Ovary (tissue), 9 donors: ENCODE data around the gene RHBDF1. TPM values are rescaled to one million over a fixed set of nuclear protein-coding genes. Genes with fewer than 3 reads are reported as not detected.
"Not testable (repeated sequence)": the region's sequence is repeated elsewhere in the genome, so short reads cannot be mapped to it uniquely, and the experiment has no call there.

ENCODE experiments used
- DNase-seq, 5 donors: peaks; one replicate each; pipeline ENCODE4 v3.0.0-alpha.2; 2019 to 2020
- H3K27ac ChIP-seq, 2 donors: fragments of 200-600 bp; one replicate each; pipeline versions ENCODE4 v1.5.1 to v1.8.0; 2019 to 2022
- H3K27me3 ChIP-seq: fragments of 200-600 bp; one replicate; pipeline ENCODE4 v1.8.0; 2022
- H3K36me3 ChIP-seq: fragments of 200-600 bp; sonication (generic); one replicate; pipeline ENCODE4 v1.5.1; 2019
- H3K4me1 ChIP-seq: one replicate; pipeline ENCODE4 v1.8.1; 2013; ENCODE audit warnings: mild to moderate bottlenecking, moderate library complexity; ENCODE audit not compliant: insufficient read depth
- H3K4me3 ChIP-seq: fragments of 200-600 bp; sonication (generic); one replicate; pipeline ENCODE4 v1.5.1; 2017
- H3K9me3 ChIP-seq, 2 donors: fragments of 200-600 bp in 1 of 2; sonication (generic) in 1 of 2; one replicate each; pipeline versions ENCODE4 v1.5.1 to v1.8.1; 2013 to 2019; ENCODE audit warnings: mild to moderate bottlenecking in 1 of 2, moderate library complexity in 1 of 2
- CTCF ChIP-seq, 3 donors: fragments of 450-650 bp in 2 of 3; fragments of 200-600 bp in 1 of 3; IDR thresholded peaks; one replicate each; pipeline versions ENCODE4 v1.5.1 to v1.8.0; 2016 to 2022; ENCODE audit warnings: antibody characterized with exemption in 3 of 3, mild to moderate bottlenecking in 1 of 3
- EP300 ChIP-seq: sonication (generic); formaldehyde crosslinking; IDR thresholded peaks from one replicate; pipeline ENCODE4 v1.6.1; 2017; ENCODE audit warnings: antibody characterized with exemption
- POLR2A ChIP-seq: fragments of 450-650 bp; IDR thresholded peaks from one replicate; pipeline ENCODE4 v1.6.1; 2017; ENCODE audit warnings: antibody characterized with exemption, mild to moderate bottlenecking, moderate library complexity
- WGBS, 3 donors: extraction: QIAGEN DNeasy Blood & Tissue Kit in 1 of 3; methylation state at CpG; one replicate each; pipeline versions ENCODE4 v1.1.5 to v1.1.7; 2013 to 2017; 5-methylcytosine and 5-hydroxymethylcytosine counted together
- intact Hi-C, 4 donors: fragments of 100-400 bp; cut with DNase I; formaldehyde crosslinking; loops; one replicate each; pipeline versions ENCODE4 v1.11.0 to v1.15.1; 2022 to 2023
- microRNA-seq, 3 donors: library from miRNA; unstranded; fragments of <30 nt; microRNA quantifications; one replicate each; pipeline versions ENCODE4 to v1.2.0, GENCODE V29; 2019 to 2020
- polyA plus RNA-seq, 2 donors: library from polyadenylated mRNA; stranded (reverse); fragments of 200-250 nt in 1 of 2; fragments of 350-450 nt in 1 of 2; fragmentation: Illumina TruSeq in 1 of 2; extraction: RNeasy Lipid Tissue Mini Kit (QIAGEN cat#74804) in 1 of 2; gene quantifications; one replicate each; pipeline ENCODE4 v1.2.3, GENCODE V29; 2013 to 2014
- small RNA-seq: library from RNA; depleted of rRNA; stranded (forward); fragments of <200 nt; gene quantifications from one replicate; pipeline ENCODE3, GENCODE V24; 2016
- total RNA-seq, 7 donors: library from RNA; depleted of rRNA in 2 of 7; stranded (reverse); fragments of >200 nt in 2 of 7; fragmentation: NEBNext Ultra II Directional in 3 of 7; extraction: Animal tissue kit (Norgen Biotek cat#: 25700) in 3 of 7; gene quantifications; one replicate each; pipeline versions ENCODE4 v1.1.0 to v1.2.4, GENCODE V29; 2016 to 2023
- donor health status: DM: no; HTN: no; CAD: no; lungs with moderate emphysema.
- donor health status: DM: no; HTN: no; CAD: no.
- donor health status: Bipolar disorder and iron deficiency.
- donor health status: DM: yes; HTN: yes; CAD: no.
- donor health status: DM: no; HTN: no; CAD: no.
- donor health status: DM: yes; HTN: yes; CAD: no.

RHBDF1 gene
- total and polyA plus RNA-seq, 9 donors: 10.9 to 76.0 (median 49.2) TPM

GRCh38 chr16:24151-24550 is 48.3 kb downstream of the RHBDF1 start:
- H3K4me1 ChIP-seq, H3K27ac ChIP-seq, intact Hi-C loops, DNase-seq, H3K36me3 ChIP-seq, H3K9me3 ChIP-seq, H3K27me3 ChIP-seq, H3K4me3 ChIP-seq: not testable (repeated sequence)
- 93 to 95% (median 93%) methylated on average over 11 to 19 of the region's 22 CpGs for WGBS, 3 donors

GRCh38 chr16:20886-21285 is 51.5 kb downstream of the RHBDF1 start:
- H3K4me1 ChIP-seq, DNase-seq, intact Hi-C loops, H3K9me3 ChIP-seq, H3K27ac ChIP-seq, H3K27me3 ChIP-seq, H3K36me3 ChIP-seq, H3K4me3 ChIP-seq: not testable (repeated sequence)
- WGBS, 3 donors: 70 to 85% (median 76%) methylated on average over 12 of the region's 12 CpGs

GRCh38 chr16:17062-17765 is 55.2 kb downstream of the RHBDF1 start:
- 91 to 96% (median 92%) methylated on average over 16 to 19 of the region's 20 CpGs for WGBS, 3 donors
- DNase-seq, H3K36me3 ChIP-seq, H3K9me3 ChIP-seq, intact Hi-C loops, H3K4me3 ChIP-seq, H3K4me1 ChIP-seq, H3K27me3 ChIP-seq, H3K27ac ChIP-seq: not testable (repeated sequence)

GRCh38 chr16:10772-11171 is 61.7 kb downstream of the RHBDF1 start:
- H3K27ac ChIP-seq, H3K4me3 ChIP-seq, intact Hi-C loops, H3K4me1 ChIP-seq, H3K9me3 ChIP-seq, H3K27me3 ChIP-seq, H3K36me3 ChIP-seq: not testable (repeated sequence)
- 26 to 27% (median 26%) methylated on average over 10 of the region's 27 CpGs for WGBS, 3 donors
- peak; percentile 87 to 97 (median 95) for DNase-seq

- 64 to 75% (median 73%) methylated on average over 47 to 48 of the region's 48 CpGs for WGBS, 3 donors
- intact Hi-C loops: no loop called here
- no peaks in the 10 kb centered on the region for H3K27me3 ChIP-seq
- no peak overlapping the region for H3K27ac ChIP-seq
- no peaks in the 10 kb centered on the region for H3K9me3 ChIP-seq
- H3K4me3 ChIP-seq: no peak overlapping the region
- TF ChIP-seq CTCF (IDR thresholded peaks at IDR 0.05) (no peak), EP300 (no peak), POLR2A (no peak)
- H3K36me3 ChIP-seq: no peaks in the 10 kb centered on the region
- peak in 3 of 5 donors; percentile 44 to 60 (median 56) for DNase-seq
- H3K4me1 ChIP-seq: no peaks in the 10 kb centered on the region
Observed at GRCh38 chr16:9903-10665, 62.3 kb downstream of the RHBDF1 start.

Small RNAs within 50 kb of the gene (microRNA-seq; reads per million reads assigned to microRNA genes)
- gene MIR6859-4: 0 reads per million in 3 donors

Small RNAs within 50 kb of the gene (small RNA-seq; reads per million reads assigned to genes)
- gene MIR6859-4: not detected
- gene Z69720.2: not detected

Other genes starting within 250 kb of the RHBDF1 start
- gene POLR3K, start 19.0 kb downstream of the RHBDF1 start, total RNA-seq: 10 to 100 TPM in 3 of 7 donors, 1 to 10 TPM in 4; 3.7 to 11.0 (median 9.9) TPM
- gene POLR3K, start 19.0 kb downstream of the RHBDF1 start, polyA plus RNA-seq: 10 to 100 TPM in 1 of 2 donors, 1 to 10 TPM in 1; 9.4 to 11.9 TPM
- gene SNRNP25, start 18.8 kb downstream of the RHBDF1 start, total RNA-seq: 10 to 100 TPM; 12.8 to 27.8 (median 23.7) TPM
- 10 to 100 TPM; 26.9 to 35.7 TPM for gene SNRNP25, start 18.8 kb downstream of the RHBDF1 start, polyA plus RNA-seq
- 10 to 100 TPM; 42.5 to 90.9 (median 48.4) TPM for gene MPG, start 5.6 kb upstream of the RHBDF1 start, total RNA-seq
- gene MPG, start 5.6 kb upstream of the RHBDF1 start, polyA plus RNA-seq: 10 to 100 TPM in 1 of 2 donors, under 1 TPM in 1; 0.60 to 68.4 TPM
- gene NPRL3, start 66.0 kb upstream of the RHBDF1 start, total RNA-seq: 10 to 100 TPM; 22.2 to 49.0 (median 38.7) TPM
- 10 to 100 TPM; 16.2 to 33.1 TPM for gene NPRL3, start 66.0 kb upstream of the RHBDF1 start, polyA plus RNA-seq
- under 1 TPM in 1 of 7 donors, not detected in 6; 0.28 TPM for gene HBZ, start 80.0 kb upstream of the RHBDF1 start, total RNA-seq
- gene HBZ, start 80.0 kb upstream of the RHBDF1 start, polyA plus RNA-seq: not detected
- under 1 TPM in 2 of 7 donors, not detected in 5; 0.78 to 0.92 TPM for gene HBM, start 93.3 kb upstream of the RHBDF1 start, total RNA-seq
- not detected for gene HBM, start 93.3 kb upstream of the RHBDF1 start, polyA plus RNA-seq
- 100 to 1,000 TPM in 2 of 7 donors, 10 to 100 TPM in 4, 1 to 10 TPM in 1; 4.5 to 173 (median 75.0) TPM for gene HBA2, start 100.2 kb upstream of the RHBDF1 start, total RNA-seq
- gene HBA2, start 100.2 kb upstream of the RHBDF1 start, polyA plus RNA-seq: 10 to 100 TPM in 1 of 2 donors, not detected in 1; 32.1 TPM
- gene HBA1, start 104.0 kb upstream of the RHBDF1 start, total RNA-seq: 100 to 1,000 TPM in 2 of 7 donors, 10 to 100 TPM in 4, 1 to 10 TPM in 1; 7.4 to 206 (median 81.2) TPM
- 1 to 10 TPM in 1 of 2 donors, under 1 TPM in 1; 0.50 to 9.6 TPM for gene HBA1, start 104.0 kb upstream of the RHBDF1 start, polyA plus RNA-seq
- gene HBQ1, start 107.8 kb upstream of the RHBDF1 start, total RNA-seq: not detected
- under 1 TPM in 1 of 2 donors, not detected in 1; 0.29 TPM for gene HBQ1, start 107.8 kb upstream of the RHBDF1 start, polyA plus RNA-seq
- gene LUC7L, start 156.8 kb upstream of the RHBDF1 start, total RNA-seq: 100 to 1,000 TPM in 1 of 7 donors, 10 to 100 TPM in 6; 60.7 to 112 (median 74.2) TPM
- gene LUC7L, start 156.8 kb upstream of the RHBDF1 start, polyA plus RNA-seq: 10 to 100 TPM; 56.6 to 68.5 TPM
- 10 to 100 TPM; 20.4 to 61.9 (median 49.2) TPM for gene FAM234A, start 162.2 kb upstream of the RHBDF1 start, total RNA-seq
- gene FAM234A, start 162.2 kb upstream of the RHBDF1 start, polyA plus RNA-seq: 10 to 100 TPM; 37.9 to 51.7 TPM
- 1 to 10 TPM in 2 of 7 donors, under 1 TPM in 3, not detected in 2; 0.33 to 1.7 (median 0.72) TPM for gene RGS11, start 203.3 kb upstream of the RHBDF1 start, total RNA-seq
- under 1 TPM; 0.44 to 0.45 TPM for gene RGS11, start 203.3 kb upstream of the RHBDF1 start, polyA plus RNA-seq
- under 1 TPM in 1 of 7 donors, not detected in 6; 0.77 TPM for gene ARHGDIG, start 208.0 kb upstream of the RHBDF1 start, total RNA-seq
- gene ARHGDIG, start 208.0 kb upstream of the RHBDF1 start, polyA plus RNA-seq: under 1 TPM in 1 of 2 donors, not detected in 1; 0.10 TPM
- under 1 TPM in 3 of 7 donors, not detected in 4; 0.15 to 0.92 (median 0.48) TPM for gene PDIA2, start 210.5 kb upstream of the RHBDF1 start, total RNA-seq
- gene PDIA2, start 210.5 kb upstream of the RHBDF1 start, polyA plus RNA-seq: under 1 TPM in 1 of 2 donors, not detected in 1; 0.04 TPM